Neural progenitor cell (in vitro differentiated cells): Measurements from ENCODE around the gene MED27.

Experiments used
- CTCF ChIP-seq: fragments of 200-600 bp; sonication (generic); IDR thresholded peaks from 2 replicates; pipeline ENCODE4 v1.5.1; 2017; ENCODE audit warnings: antibody characterized with exemption, mild to moderate bottlenecking
- EZH2phosphoT487 ChIP-seq: fragments of 200-600 bp; sonication (generic); IDR thresholded peaks from 2 replicates; pipeline ENCODE4 v1.6.1; 2017; ENCODE audit warnings: antibody characterized with exemption

GRCh38 chr9:131836021-131836420, 243.6 kb downstream of the MED27 start:
- TF ChIP-seq EZH2phosphoT487 (no peak), CTCF (no peak)
